PC-3 (cell line): Measurements from ENCODE around the gene KCTD16.

Source experiments
- EZH2 ChIP-seq: fragments of 300-600 bp; sonication (generic); IDR thresholded peaks from one replicate; pipeline ENCODE4 v1.6.1; 2017; ENCODE audit warnings: antibody characterized with exemption, mild to moderate bottlenecking, low read length; ENCODE audit not compliant: unreplicated experiment
- EZH2phosphoT487 ChIP-seq: fragments of 300-600 bp; sonication (generic); IDR thresholded peaks from 2 replicates; pipeline ENCODE4 v1.6.1; 2018; ENCODE audit warnings: mild to moderate bottlenecking, antibody characterized with exemption, low read length, borderline replicate concordance
- TF ChIP-seq, protein P1 (sequence below): fragments of 300-600 bp; sonication (generic); conservative IDR thresholded peaks from 2 replicates; pipeline ENCODE4 v1.5.1; 2017; ENCODE audit warnings: antibody characterized with exemption, low read depth, mild to moderate bottlenecking, low read length

- TF ChIP-seq, protein P1, sequence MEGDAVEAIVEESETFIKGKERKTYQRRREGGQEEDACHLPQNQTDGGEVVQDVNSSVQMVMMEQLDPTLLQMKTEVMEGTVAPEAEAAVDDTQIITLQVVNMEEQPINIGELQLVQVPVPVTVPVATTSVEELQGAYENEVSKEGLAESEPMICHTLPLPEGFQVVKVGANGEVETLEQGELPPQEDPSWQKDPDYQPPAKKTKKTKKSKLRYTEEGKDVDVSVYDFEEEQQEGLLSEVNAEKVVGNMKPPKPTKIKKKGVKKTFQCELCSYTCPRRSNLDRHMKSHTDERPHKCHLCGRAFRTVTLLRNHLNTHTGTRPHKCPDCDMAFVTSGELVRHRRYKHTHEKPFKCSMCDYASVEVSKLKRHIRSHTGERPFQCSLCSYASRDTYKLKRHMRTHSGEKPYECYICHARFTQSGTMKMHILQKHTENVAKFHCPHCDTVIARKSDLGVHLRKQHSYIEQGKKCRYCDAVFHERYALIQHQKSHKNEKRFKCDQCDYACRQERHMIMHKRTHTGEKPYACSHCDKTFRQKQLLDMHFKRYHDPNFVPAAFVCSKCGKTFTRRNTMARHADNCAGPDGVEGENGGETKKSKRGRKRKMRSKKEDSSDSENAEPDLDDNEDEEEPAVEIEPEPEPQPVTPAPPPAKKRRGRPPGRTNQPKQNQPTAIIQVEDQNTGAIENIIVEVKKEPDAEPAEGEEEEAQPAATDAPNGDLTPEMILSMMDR, result no peak
- TF ChIP-seq EZH2 (no peak), EZH2phosphoT487 (no peak)
Observed at GRCh38 chr5:144169904-144170275, 783 bp upstream of the KCTD16 start.
